Measurements from ENCODE around the gene UNC13A. TPM values are rescaled to one million over a fixed set of nuclear protein-coding genes. Genes with fewer than 3 reads are reported as not detected.

Gene UNC13A
- total RNA-seq, 1 experiment from 2014 or later, result 29.0 TPM

- no peak overlapping the region for H3K4me2 ChIP-seq (ENCODE audit: low read length)
- TF ChIP-seq JUND (IDR thresholded peaks at IDR 0.05) (no peak), MAX (IDR thresholded peaks at IDR 0.05) (no peak), CBX3 (IDR thresholded peaks at IDR 0.05; ENCODE audit: low read depth) (no peak), CTCF (IDR thresholded peaks at IDR 0.05 in 2 of 3, conservative IDR thresholded peaks at IDR 0.05 in 1 of 3; ENCODE audit: borderline replicate concordance in 1 of 3, insufficient read depth in 1 of 3, low read depth in 2 of 3, low read length in 2 of 3) (no peak), RAD21 (IDR thresholded peaks at IDR 0.05; ENCODE audit: low read depth) (no peak), CEBPB (IDR thresholded peaks at IDR 0.05; ENCODE audit: low read depth) (no peak), SRF (IDR thresholded peaks at IDR 0.05; ENCODE audit: low read depth) (no peak), REST (IDR thresholded peaks at IDR 0.05; ENCODE audit: low read depth) (no peak), POLR2AphosphoS5 (IDR thresholded peaks at IDR 0.05; ENCODE audit: low read depth, low read length) (no peak), POLR2A (IDR thresholded peaks at IDR 0.05; ENCODE audit: borderline replicate concordance, extremely low read depth, insufficient read depth, insufficient read length) (no peak), EGR1 (IDR thresholded peaks at IDR 0.05; ENCODE audit: low read depth) (no peak), YY1 (IDR thresholded peaks at IDR 0.05; ENCODE audit: extremely low read depth, insufficient replicate concordance, low read depth, low read length) (no peak), EZH2 (IDR thresholded peaks at IDR 0.05) (no peak), ZFX (IDR thresholded peaks at IDR 0.05) (no peak), ELF1 (IDR thresholded peaks at IDR 0.05; ENCODE audit: borderline replicate concordance, low read depth) (no peak)
- CTCF ChIA-PET, result no interaction called here
- no peaks in the 10 kb centered on the region for H3K9me2 ChIP-seq (ENCODE audit: insufficient read depth)
- H3K4me1 ChIP-seq (ENCODE audit: control insufficient read depth in 1 of 2, insufficient read depth in 2 of 2, low read length in 2 of 2), result peaks cover 5% of the 10 kb centered on the region in 2 experiments
- no peak overlapping the region for H3K27ac ChIP-seq (ENCODE audit: low read depth, low read length)
- POLR2A ChIA-PET, result no interaction called here
- no peaks in the 10 kb centered on the region for H3K9me3 ChIP-seq (ENCODE audit: control insufficient read depth in 1 of 2, insufficient read depth in 1 of 2, low read depth in 1 of 2, low read length in 2 of 2)
- intact Hi-C loops (cut with micrococcal nuclease), result no loop called here
- no peaks in the 10 kb centered on the region for H3K79me2 ChIP-seq (ENCODE audit: insufficient read depth, low read length)
- no peak overlapping the region for H3K4me3 ChIP-seq (replicated peaks in 1 of 2; ENCODE audit: low read depth in 1 of 2, low read length in 2 of 2)
- H3K36me3 ChIP-seq (ENCODE audit: control insufficient read depth in 1 of 2, insufficient read depth in 2 of 2, low read length in 2 of 2), result 0 out of 4 replicates have a peak, but pooled peaks cover 0 to 5% of the 10 kb centered on the region in 2 experiments
- BruUV-seq (replicated peaks), result no TSS peak
- ATAC-seq, result no peak
- no peaks in the 10 kb centered on the region for H4K20me1 ChIP-seq (ENCODE audit: insufficient read depth)
- H3K9ac ChIP-seq (ENCODE audit: low read length), result no peak overlapping the region
- DNase-seq (ENCODE audit: low read depth, low spot score), result no peak
- H2AFZ ChIP-seq (ENCODE audit: low read depth, low read length, poor library complexity, severe bottlenecking), result no peak overlapping the region
- H3K27me3 ChIP-seq (ENCODE audit: insufficient read depth, low read length), result no peaks in the 10 kb centered on the region
- RAD21 ChIA-PET (ENCODE audit: low non-redundant PET in 1 of 2, low total read pairs in 2 of 2, uncharacterized antibody in 2 of 2, unreplicated experiment in 2 of 2), result no interaction called here
These were observed 76.5 kb downstream of the UNC13A start for GRCh38 chr19:17611462-17612244.

All from HCT116 (cell line).